Type B pancreatic cell (in vitro differentiated cells): ENCODE results near the gene CACTIN. TPM values are rescaled to one million over a fixed set of nuclear protein-coding genes. Genes with fewer than 3 reads are reported as not detected.
"Not testable (repeated sequence)": the region's sequence is repeated elsewhere in the genome, so short reads cannot be mapped to it uniquely, and the experiment has no call there.

Experiments used
- DNase-seq: peaks from one replicate; pipeline ENCODE4 v3.0.0; 2021; ENCODE audit warnings: mixed read lengths; ENCODE audit not compliant: unreplicated experiment; ENCODE audit errors: extremely low spot score
- H3K27ac Mint-ChIP-seq: 2 replicates; pipeline ENCODE4 v1.8.0; 2021; ENCODE audit warnings: mild to moderate bottlenecking, mixed read lengths
- H3K27me3 Mint-ChIP-seq: 2 replicates; pipeline ENCODE4 v1.8.0; 2021; ENCODE audit warnings: mixed read lengths
- H3K36me3 Mint-ChIP-seq: 2 replicates; pipeline ENCODE4 v1.8.0; 2021; ENCODE audit warnings: mixed read lengths
- H3K4me1 Mint-ChIP-seq: one replicate; pipeline ENCODE4 v1.8.0; 2021; ENCODE audit warnings: mixed read lengths; ENCODE audit not compliant: unreplicated experiment
- H3K4me3 Mint-ChIP-seq: 2 replicates; pipeline ENCODE4 v1.8.0; 2021; ENCODE audit warnings: mild to moderate bottlenecking, mixed read lengths
- H3K9me3 Mint-ChIP-seq: 2 replicates; pipeline ENCODE4 v1.8.0; 2021; ENCODE audit warnings: mixed read lengths
- CTCF ChIP-seq: fragments of 200-600 bp; sonication (generic); conservative IDR thresholded peaks from 2 replicates; pipeline ENCODE4 v1.5.0; 2021; ENCODE audit warnings: antibody characterized with exemption, mild to moderate bottlenecking
- total RNA-seq: library from RNA; stranded (reverse); gene quantifications from 2 replicates; pipeline ENCODE4 v1.2.1, GENCODE V29; 2021; ENCODE audit warnings: low replicate concordance

CACTIN gene
- total RNA-seq, 1 donor from 2014 or later: 32.4 TPM

- Mint-ChIP-seq H3K4me1 (peaks cover 22% of the 10 kb centered on the region), H3K27ac (peak overlapping the region; percentile 58), H3K36me3 (no peaks in the 10 kb centered on the region), H3K4me3 (peak overlapping the region; percentile 51), H3K27me3 (no peaks in the 10 kb centered on the region), H3K9me3 (no peaks in the 10 kb centered on the region)
- DNase-seq: no peak
- no peak for TF ChIP-seq CTCF
Measured at GRCh38 chr19:3668331-3669081, 41.9 kb upstream of the CACTIN start.

- peaks cover 22% of the 10 kb centered on the region for H3K4me1 Mint-ChIP-seq
- H3K36me3 Mint-ChIP-seq: no peaks in the 10 kb centered on the region
- no peak for DNase-seq
- no peaks in the 10 kb centered on the region for H3K27me3 Mint-ChIP-seq
- H3K27ac Mint-ChIP-seq: no peak overlapping the region
- H3K9me3 Mint-ChIP-seq: no peaks in the 10 kb centered on the region
- no peak for TF ChIP-seq CTCF
- H3K4me3 Mint-ChIP-seq: no peak overlapping the region
Measured at GRCh38 chr19:3667766-3668165, 41.2 kb upstream of the CACTIN start.

GRCh38 chr19:3667037-3667638 lies 40.5 kb upstream of the CACTIN start:
- Mint-ChIP-seq H3K4me3 (no peak overlapping the region), H3K4me1 (peaks cover 19% of the 10 kb centered on the region), H3K27me3 (no peaks in the 10 kb centered on the region), H3K27ac (no peak overlapping the region), H3K9me3 (no peaks in the 10 kb centered on the region), H3K36me3 (no peaks in the 10 kb centered on the region)
- no peak for DNase-seq
- no peak for TF ChIP-seq CTCF

- H3K27me3 Mint-ChIP-seq, H3K4me3 Mint-ChIP-seq, H3K9me3 Mint-ChIP-seq, DNase-seq, H3K36me3 Mint-ChIP-seq: not testable (repeated sequence)
- Mint-ChIP-seq H3K4me1 (peaks cover 17% of the 10 kb centered on the region), H3K27ac (peak overlapping the region; percentile 53)
Measured at GRCh38 chr19:3666545-3666856, 39.9 kb upstream of the CACTIN start.

GRCh38 chr19:3665681-3666544 lies 39.3 kb upstream of the CACTIN start:
- TF ChIP-seq CTCF: peak; percentile 96
- H3K27me3 Mint-ChIP-seq: no peaks in the 10 kb centered on the region
- H3K9me3 Mint-ChIP-seq: no peaks in the 10 kb centered on the region
- peaks cover 17% of the 10 kb centered on the region for H3K4me1 Mint-ChIP-seq
- no peak for DNase-seq
- peak overlapping the region; percentile 53 for H3K27ac Mint-ChIP-seq
- no peak overlapping the region for H3K4me3 Mint-ChIP-seq
- H3K36me3 Mint-ChIP-seq: no peaks in the 10 kb centered on the region
